ENCODE measurements around the gene COPZ1.

The COPZ1 gene

GRCh38 chr12:54377007-54377406 is 52.1 kb downstream of the COPZ1 start:
- DNase-seq (ENCODE audit: low read depth, low spot score), result no peak

GRCh38 chr12:54377797-54378515 is 53.0 kb downstream of the COPZ1 start:
- no peak for DNase-seq (ENCODE audit: low read depth, low spot score)

- no peak for DNase-seq (ENCODE audit: low read depth, low spot score)
These were observed 54.0 kb downstream of the COPZ1 start for GRCh38 chr12:54378796-54379397.

GRCh38 chr12:54379398-54380201 is 54.7 kb downstream of the COPZ1 start:
- peak; percentile 74 for DNase-seq (ENCODE audit: low read depth, low spot score)

GRCh38 chr12:54381136-54381535 is 56.2 kb downstream of the COPZ1 start:
- no peak for DNase-seq (ENCODE audit: low read depth, low spot score)

GRCh38 chr12:54383041-54383609 is 58.2 kb downstream of the COPZ1 start:
- DNase-seq (ENCODE audit: low read depth, low spot score), result peak; percentile 52

- DNase-seq (ENCODE audit: low read depth, low spot score), result no peak
These were observed 59.7 kb downstream of the COPZ1 start, which contains the start of gene ZNF385A for GRCh38 chr12:54384591-54385041. Gene ZNF385A (minus strand): TSS chr12:54384733. CDS start chr12:54384514, 219 bp downstream.

- DNase-seq (ENCODE audit: low read depth, low spot score), result no peak
These were observed 60.5 kb downstream of the COPZ1 start for GRCh38 chr12:54385251-54385914.

GRCh38 chr12:54386403-54387113 is 61.6 kb downstream of the COPZ1 start:
- no peak for DNase-seq (ENCODE audit: low read depth, low spot score)

- DNase-seq (ENCODE audit: low read depth, low spot score), result no peak
These were observed 62.2 kb downstream of the COPZ1 start for GRCh38 chr12:54387114-54387467.

- DNase-seq (ENCODE audit: low read depth, low spot score), result no peak
These were observed 63.6 kb downstream of the COPZ1 start for GRCh38 chr12:54388237-54389133.

GRCh38 chr12:54389134-54389508 is 64.2 kb downstream of the COPZ1 start:
- no peak for DNase-seq (ENCODE audit: low read depth, low spot score)

GRCh38 chr12:54389607-54390175 is 64.8 kb downstream of the COPZ1 start:
- no peak for DNase-seq (ENCODE audit: low read depth, low spot score)

GRCh38 chr12:54390176-54390667 is 65.3 kb downstream of the COPZ1 start:
- no peak for DNase-seq (ENCODE audit: low read depth, low spot score)

GRCh38 chr12:54390668-54391551 is 66.0 kb downstream of the COPZ1 start:
- DNase-seq (ENCODE audit: low read depth, low spot score), result no peak

GRCh38 chr12:54392485-54393206 is 67.7 kb downstream of the COPZ1 start:
- no peak for DNase-seq (ENCODE audit: low read depth, low spot score)

GRCh38 chr12:54393207-54393609 is 68.3 kb downstream of the COPZ1 start:
- DNase-seq (ENCODE audit: low read depth, low spot score), result no peak

- no peak for DNase-seq (ENCODE audit: low read depth, low spot score)
These were observed 68.8 kb downstream of the COPZ1 start for GRCh38 chr12:54393743-54394142.

All from smooth muscle cell of the brain vasculature (primary cell).